DMS153 (cell line): ENCODE measurements around the gene INPP5B.
"Not testable (repeated sequence)": the region's sequence is repeated elsewhere in the genome, so short reads cannot be mapped to it uniquely, and the experiment has no call there.

Experiments
- DNase-seq: peaks from one replicate; lab custom pipeline; 2025; lab: John Stamatoyannopoulos, UW

INPP5B gene

GRCh38 chr1:37911478-37911877 lies 35.4 kb downstream of the INPP5B start:
- not testable (repeated sequence) for DNase-seq

GRCh38 chr1:37910886-37911285 lies 36.0 kb downstream of the INPP5B start:
- DNase-seq = not testable (repeated sequence)

DNA sequence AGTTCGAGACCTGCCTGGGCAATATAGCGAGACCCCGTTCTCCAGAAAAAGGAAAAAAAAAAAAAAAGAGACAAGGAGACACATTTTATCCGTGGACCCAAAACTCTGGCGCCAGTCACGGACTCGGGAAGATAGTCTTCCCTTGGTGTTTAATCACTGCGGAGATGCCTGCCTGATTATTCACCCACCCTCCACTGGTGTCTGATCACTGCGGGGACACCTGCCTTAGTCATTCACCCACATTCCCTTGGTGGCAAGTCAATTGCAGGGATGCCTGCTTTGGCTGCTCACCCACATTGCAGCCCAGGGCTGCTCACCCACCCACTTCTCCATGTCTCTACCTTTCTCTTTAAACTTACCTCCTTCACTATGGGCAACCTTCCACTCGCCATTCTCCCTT lies 38.3 kb downstream of the INPP5B start:
- DNase-seq = not testable (repeated sequence)

GRCh38 chr1:37907416-37908125 lies 39.3 kb downstream of the INPP5B start:
- not testable (repeated sequence) for DNase-seq

GRCh38 chr1:37906591-37906990 lies 40.3 kb downstream of the INPP5B start:
- not testable (repeated sequence) for DNase-seq

DNA sequence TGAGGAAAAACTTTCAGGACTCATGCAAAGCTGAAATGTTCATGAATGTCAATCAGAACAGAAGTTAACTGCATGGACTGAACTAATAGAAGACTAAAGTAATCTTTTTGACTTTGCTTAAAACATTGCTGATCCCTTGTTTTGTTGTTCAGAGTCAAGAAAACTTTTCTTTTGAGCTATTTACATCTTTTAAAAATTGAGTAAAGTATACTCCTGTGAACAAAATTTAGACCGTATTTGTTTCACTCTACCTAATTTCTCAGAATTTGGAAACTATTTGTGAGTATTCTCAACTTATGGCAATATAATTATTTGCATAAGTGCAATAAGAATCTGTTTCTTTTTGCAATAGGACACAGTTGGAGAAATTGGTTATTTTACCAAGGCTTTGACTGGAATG lies 41.1 kb downstream of the INPP5B start:
- no peak for DNase-seq

DNA sequence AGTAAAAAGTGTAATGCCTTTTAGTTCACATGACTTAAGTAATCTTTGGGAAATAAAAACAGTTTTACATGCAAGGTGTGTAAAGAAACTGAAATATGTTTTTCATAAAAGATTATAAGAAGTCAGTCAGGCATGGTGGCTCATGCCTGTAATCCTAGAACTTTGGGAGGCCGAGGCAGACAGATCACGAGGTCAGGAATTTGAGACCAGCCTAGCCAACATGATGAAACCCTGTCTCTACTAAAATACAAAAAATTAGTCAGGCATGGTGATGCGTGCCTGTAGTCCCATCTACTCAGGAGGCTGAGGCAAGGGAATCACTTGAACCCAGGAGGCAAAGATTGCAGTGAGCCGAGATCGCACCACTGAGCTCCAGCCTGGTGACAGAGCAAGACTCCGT lies 42.9 kb downstream of the INPP5B start:
- DNase-seq = not testable (repeated sequence)

GRCh38 chr1:37902983-37903382 lies 43.9 kb downstream of the INPP5B start:
- DNase-seq = no peak

DNA sequence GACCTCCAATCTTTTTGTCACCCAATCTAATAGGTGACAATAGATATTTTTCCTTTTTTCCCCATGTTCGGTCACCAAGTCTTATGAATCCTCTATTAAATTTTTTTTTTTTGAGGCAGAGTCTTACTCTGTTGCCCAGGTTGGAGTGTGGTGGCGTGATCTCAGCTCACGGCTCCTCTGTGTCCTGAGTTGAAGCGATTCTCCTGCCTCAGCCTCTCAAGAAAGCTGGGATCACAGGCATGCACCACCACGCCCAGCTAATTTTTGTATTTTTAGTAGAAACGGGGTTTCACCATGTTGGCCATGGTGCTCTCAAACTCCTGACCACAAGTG lies 45.0 kb downstream of the INPP5B start:
- DNase-seq = no peak

GRCh38 chr1:37901191-37901892 lies 45.5 kb downstream of the INPP5B start:
- DNase-seq = no peak

DNA sequence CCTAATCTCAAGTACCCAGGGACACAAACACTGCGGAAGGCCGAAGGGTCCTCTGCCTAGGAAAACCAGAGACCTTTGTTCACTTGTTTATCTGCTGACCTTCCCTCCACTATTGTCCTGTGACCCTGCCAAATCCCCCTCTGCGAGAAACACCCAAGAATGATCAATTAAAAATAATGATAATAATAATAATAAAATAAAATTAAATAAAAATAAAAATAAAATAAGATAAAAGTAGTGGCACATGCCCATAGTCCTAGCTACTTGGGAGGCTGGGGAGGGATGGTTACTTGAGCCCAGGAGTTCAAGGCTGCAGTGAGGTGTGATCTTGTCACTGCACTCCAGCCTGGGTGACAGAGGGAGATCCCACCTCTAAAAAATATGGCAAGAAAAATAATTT lies 49.3 kb downstream of the INPP5B start:
- DNase-seq = not testable (repeated sequence)

GRCh38 chr1:37893673-37894072 lies 53.2 kb downstream of the INPP5B start:
- DNase-seq = no peak

- no peak for DNase-seq
Measured at GRCh38 chr1:37892151-37893047, 54.5 kb downstream of the INPP5B start.

GRCh38 chr1:37890378-37891014 lies 56.4 kb downstream of the INPP5B start:
- DNase-seq = peak; percentile 35

DNA sequence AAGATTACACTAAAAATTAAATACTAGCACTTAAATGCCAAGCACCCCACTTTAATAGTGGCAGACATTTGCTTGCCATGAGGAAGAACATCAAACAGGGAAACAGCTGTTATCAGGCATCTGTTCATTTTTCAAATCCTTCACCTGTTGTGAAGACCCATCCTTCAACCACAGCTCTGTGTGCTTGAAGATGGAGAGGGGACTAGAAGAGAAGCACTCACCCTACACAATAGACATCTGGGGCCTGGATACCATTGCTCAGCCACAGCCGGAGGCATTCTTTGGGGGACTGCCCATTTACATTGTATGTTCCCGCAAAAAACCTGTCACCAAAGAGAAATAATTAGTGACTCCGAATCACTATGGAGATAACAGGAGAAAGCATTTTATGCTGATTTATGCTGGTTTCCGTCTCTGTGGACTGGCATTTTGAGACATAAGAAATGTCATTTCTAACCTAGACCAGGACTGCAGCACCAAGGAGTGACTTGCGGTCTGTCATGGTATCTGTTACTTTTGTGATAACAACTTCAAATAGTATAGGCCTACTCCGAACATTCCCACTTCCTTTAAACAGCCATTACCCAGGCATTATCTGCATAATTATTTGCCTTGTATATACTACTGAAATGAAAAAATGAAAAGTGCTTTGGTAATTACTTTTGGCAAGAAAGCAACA lies 58.7 kb downstream of the INPP5B start:
- no peak for DNase-seq

DNA sequence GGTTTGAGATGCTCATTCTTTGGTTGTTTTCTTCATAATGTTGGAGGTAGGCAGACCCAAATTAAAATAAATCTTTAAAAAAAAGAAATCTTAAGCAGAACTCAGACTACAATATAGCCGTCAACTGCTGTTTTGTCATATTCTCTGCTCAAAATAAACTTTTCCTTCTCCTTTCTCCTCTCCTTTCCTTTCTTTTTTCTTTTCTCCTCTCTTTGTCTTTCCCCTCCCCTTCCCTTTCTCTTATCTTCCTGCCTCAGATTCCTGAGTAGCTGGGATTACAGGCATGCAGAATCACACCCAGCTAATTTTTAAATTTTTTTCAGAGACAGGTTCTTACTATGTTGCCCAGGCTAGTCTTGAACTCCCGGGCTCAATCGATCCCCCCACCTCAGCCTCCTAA lies 62.7 kb downstream of the INPP5B start:
- DNase-seq = no peak

GRCh38 chr1:37883671-37884070 lies 63.2 kb downstream of the INPP5B start:
- no peak for DNase-seq

GRCh38 chr1:37879865-37880264 lies 67.0 kb downstream of the INPP5B start:
- DNase-seq = no peak

DNA sequence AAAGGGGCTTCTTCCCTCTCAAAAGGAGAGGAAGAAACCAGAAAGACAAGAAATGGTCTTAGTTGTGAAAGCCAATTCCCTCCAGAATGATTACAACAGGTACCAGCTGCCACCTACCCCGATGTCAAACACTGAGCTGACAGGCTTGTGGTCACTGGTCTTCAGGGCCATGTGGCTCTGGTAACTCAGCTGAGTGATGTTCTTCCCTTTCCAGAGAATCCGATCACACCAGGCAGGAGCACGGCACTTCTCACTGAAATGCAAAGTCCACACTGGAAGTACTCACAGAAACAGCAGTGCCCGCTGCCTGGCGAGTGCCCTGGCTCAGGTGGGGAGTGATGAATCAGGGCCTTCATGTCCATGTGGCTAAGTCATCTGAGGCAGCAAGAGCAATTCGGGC lies 68.8 kb downstream of the INPP5B start:
- no peak for DNase-seq

GRCh38 chr1:37875833-37876232 lies 71.0 kb downstream of the INPP5B start:
- no peak for DNase-seq

GRCh38 chr1:37872692-37873091 lies 74.2 kb downstream of the INPP5B start:
- DNase-seq = no peak

GRCh38 chr1:37868466-37868865 lies 78.4 kb downstream of the INPP5B start:
- no peak for DNase-seq
